ENCODE results near the gene GINS2.

Gene GINS2

DNA sequence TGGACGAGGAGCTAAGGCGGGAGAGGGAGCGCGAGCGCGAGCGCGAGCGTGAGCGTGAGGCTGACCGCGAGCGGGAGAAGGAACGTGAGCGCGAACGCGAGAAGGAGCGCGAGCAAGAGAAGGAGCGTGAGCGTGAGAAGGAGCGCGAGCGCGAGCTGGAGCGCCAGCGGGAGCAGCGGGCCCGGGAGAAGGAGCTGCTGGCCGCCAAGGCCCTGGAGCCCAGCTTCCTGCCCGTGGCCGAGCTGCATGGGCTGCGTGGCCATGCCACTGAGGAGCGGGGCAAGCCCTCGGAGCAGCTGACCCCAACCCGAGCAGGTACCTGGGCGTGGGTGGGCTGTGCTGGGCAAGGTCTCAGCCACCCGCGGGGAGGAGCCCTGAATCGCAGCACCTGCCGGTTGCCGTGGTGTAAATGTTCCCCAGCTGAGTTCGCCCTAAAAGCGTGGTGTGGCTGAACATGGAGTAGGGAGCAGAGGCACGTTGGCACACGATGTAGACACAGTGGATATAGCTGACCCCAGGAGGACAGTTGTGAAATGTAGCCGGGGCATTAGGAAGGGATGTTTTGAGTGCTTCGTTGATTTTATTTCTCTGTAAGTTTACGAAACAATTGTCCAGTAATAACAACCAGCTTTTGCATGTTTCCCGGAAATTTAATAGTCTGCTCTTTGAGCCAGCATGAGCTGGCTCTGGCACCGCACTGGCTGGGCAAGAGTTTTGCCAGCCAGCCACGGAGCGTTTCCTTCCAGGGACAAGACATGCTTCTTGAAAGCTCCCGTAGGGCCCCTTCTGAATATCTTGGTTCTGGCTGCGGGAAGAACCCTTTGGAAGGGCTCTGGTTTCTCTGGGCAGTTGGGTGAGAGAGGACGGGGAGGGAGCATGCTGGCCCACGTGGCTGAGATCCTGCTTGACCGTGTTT lies 32.1 kb downstream of the GINS2 start:
- no peaks in the 10 kb centered on the region for H3K27me3 Mint-ChIP-seq
- ATAC-seq (replicated peaks): no peak
- no peak overlapping the region for H3K27ac Mint-ChIP-seq
- H3K4me1 Mint-ChIP-seq (ENCODE audit: low read depth in 2 of 2): peaks cover 4 to 5% of the 10 kb centered on the region in 2 donors
- H3K36me3 Mint-ChIP-seq (ENCODE audit: insufficient read depth): peaks cover 48% of the 10 kb centered on the region
- no peak for DNase-seq
- H3K4me3 Mint-ChIP-seq: no peak overlapping the region
- no peaks in the 10 kb centered on the region for H3K9me3 Mint-ChIP-seq

DNA sequence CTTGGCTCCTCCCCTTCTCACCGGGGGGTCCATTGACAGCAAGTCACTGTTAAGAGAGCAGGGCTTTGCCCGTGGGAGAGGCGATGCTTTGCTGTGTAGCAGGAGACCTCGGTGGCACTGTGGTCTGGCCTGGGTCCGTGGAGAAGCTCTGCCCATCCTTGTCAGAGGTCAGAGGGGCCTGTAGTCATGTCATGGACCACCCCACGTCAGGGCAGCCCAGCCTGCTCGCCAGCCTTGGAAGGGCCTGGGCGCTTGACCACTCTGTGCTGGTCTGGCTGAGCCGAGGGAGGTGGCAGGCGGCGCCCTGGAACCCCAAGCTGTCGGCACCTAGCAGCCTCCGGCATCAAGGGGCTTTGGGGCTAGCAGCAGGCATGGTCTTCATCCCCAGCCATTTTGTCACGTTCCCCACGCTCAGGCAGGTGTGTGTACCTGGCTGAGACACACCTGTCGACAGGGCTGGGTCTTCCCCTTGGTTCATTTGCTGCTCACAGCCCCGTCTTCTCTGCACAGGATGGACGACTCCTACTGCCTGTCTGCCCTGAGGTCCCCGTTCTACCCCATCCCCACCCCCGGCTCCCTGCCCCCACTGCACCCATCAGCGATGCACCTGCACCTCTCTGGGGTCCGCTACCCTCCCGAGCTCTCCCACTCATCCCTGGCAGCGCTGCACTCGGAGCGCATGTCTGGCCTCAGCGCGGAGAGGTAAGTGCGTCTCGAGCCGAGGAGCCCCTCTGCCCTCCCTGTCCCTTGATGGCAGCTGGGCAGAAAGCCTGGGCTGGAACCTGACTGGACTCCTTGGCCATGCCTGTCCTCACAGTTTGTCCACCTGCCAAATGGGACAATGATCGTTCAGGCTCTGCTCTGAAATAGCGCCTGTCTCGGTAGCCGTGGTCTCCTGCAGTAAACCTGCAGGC lies 33.3 kb downstream of the GINS2 start:
- ATAC-seq (replicated peaks) (no peak), DNase-seq (no peak)
- Mint-ChIP-seq H3K4me3 (no peak overlapping the region), H3K27ac (peak overlapping the region in 1 of 2 donors; percentile 12), H3K36me3 (ENCODE audit: insufficient read depth) (peaks cover 44% of the 10 kb centered on the region), H3K4me1 (ENCODE audit: low read depth in 2 of 2) (peaks cover 4 to 5% of the 10 kb centered on the region in 2 donors), H3K27me3 (no peaks in the 10 kb centered on the region), H3K9me3 (no peaks in the 10 kb centered on the region)

DNA sequence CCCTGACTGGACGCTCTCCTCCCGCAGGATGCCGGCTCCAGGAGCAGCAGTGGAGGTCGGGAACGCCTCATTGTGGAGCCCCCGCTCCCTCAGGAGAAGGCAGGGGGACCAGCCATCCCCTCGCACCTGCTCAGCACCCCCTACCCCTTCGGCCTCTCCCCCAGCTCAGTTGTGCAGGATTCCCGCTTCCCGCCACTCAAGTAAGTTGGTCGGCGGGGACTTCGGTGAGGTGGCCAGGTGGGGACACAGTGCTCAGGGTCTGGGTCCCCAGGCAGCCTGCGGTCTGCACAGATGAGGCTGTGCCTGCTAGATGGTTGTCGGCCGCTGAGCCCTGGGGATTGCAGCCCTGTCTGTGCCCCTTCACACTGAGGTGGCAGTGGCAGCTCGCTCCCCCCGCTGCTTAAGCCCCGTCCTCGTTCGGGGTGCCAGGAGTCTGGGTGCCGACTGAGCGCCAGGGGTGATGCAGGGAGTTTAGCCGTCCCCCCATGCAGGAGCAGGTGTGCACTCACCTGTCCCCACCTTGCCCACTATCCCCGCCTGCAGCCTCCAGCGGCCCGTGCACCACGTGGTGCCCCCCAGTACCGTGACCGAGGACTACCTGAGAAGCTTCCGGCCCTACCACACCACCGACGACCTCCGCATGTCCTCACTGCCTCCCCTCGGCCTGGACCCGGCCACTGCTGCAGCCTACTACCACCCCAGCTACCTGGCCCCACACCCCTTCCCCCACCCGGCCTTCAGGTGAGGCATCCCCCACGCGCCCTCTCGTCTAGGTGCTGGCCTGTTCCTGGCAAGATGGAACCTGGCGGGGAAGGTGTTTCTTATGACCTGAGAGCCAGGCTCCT lies 34.3 kb downstream of the GINS2 start:
- Mint-ChIP-seq H3K27me3 (no peaks in the 10 kb centered on the region), H3K4me1 (ENCODE audit: low read depth in 2 of 2) (peaks cover 0 to 2% of the 10 kb centered on the region in 2 donors), H3K36me3 (ENCODE audit: insufficient read depth) (peaks cover 39% of the 10 kb centered on the region), H3K27ac (peak overlapping the region; percentile 35 to 49), H3K4me3 (no peak overlapping the region), H3K9me3 (no peaks in the 10 kb centered on the region)
- DNase-seq (no peak), ATAC-seq (replicated peaks) (no peak)

- Mint-ChIP-seq H3K27ac (peak overlapping the region in 1 of 2 donors; percentile 35), H3K36me3 (ENCODE audit: insufficient read depth) (peaks cover 42% of the 10 kb centered on the region), H3K27me3 (no peaks in the 10 kb centered on the region), H3K4me1 (ENCODE audit: low read depth in 2 of 2) (peaks cover 5 to 6% of the 10 kb centered on the region in 2 donors), H3K9me3 (no peaks in the 10 kb centered on the region), H3K4me3 (no peak overlapping the region)
- ATAC-seq (replicated peaks) (no peak), DNase-seq (no peak)
Observed at GRCh38 chr16:85653290-85653891, 35.4 kb downstream of the GINS2 start.

- Mint-ChIP-seq H3K36me3 (ENCODE audit: insufficient read depth) (peaks cover 46% of the 10 kb centered on the region), H3K27me3 (no peaks in the 10 kb centered on the region), H3K4me3 (no peak overlapping the region), H3K4me1 (ENCODE audit: low read depth in 2 of 2) (peaks cover 5 to 9% of the 10 kb centered on the region in 2 donors), H3K9me3 (no peaks in the 10 kb centered on the region), H3K27ac (peak overlapping the region; percentile 52 to 86)
- DNase-seq (peak in 1 of 3 experiments; percentile 22), ATAC-seq (replicated peaks) (peak; percentile 54)
Observed at GRCh38 chr16:85652431-85653221, 36.1 kb downstream of the GINS2 start.

- Mint-ChIP-seq H3K36me3 (ENCODE audit: insufficient read depth) (peaks cover 44% of the 10 kb centered on the region), H3K4me3 (no peak overlapping the region), H3K27me3 (no peaks in the 10 kb centered on the region), H3K4me1 (ENCODE audit: low read depth in 2 of 2) (peaks cover 5 to 9% of the 10 kb centered on the region in 2 donors), H3K9me3 (no peaks in the 10 kb centered on the region), H3K27ac (peak overlapping the region; percentile 52 to 86)
- DNase-seq: no peak
- no peak for ATAC-seq (replicated peaks)
Observed at GRCh38 chr16:85651629-85652430, 36.9 kb downstream of the GINS2 start.

- no peaks in the 10 kb centered on the region for H3K9me3 Mint-ChIP-seq
- no peak overlapping the region for H3K4me3 Mint-ChIP-seq
- H3K27ac Mint-ChIP-seq: no peak overlapping the region
- DNase-seq (no peak), ATAC-seq (replicated peaks) (peak; percentile 56)
- no peaks in the 10 kb centered on the region for H3K27me3 Mint-ChIP-seq
- peaks cover 8 to 9% of the 10 kb centered on the region in 2 donors for H3K4me1 Mint-ChIP-seq (ENCODE audit: low read depth in 2 of 2)
- H3K36me3 Mint-ChIP-seq (ENCODE audit: insufficient read depth): peaks cover 36% of the 10 kb centered on the region
Observed at GRCh38 chr16:85650844-85651628, 37.7 kb downstream of the GINS2 start.

- Mint-ChIP-seq H3K27ac (no peak overlapping the region), H3K4me3 (no peak overlapping the region), H3K27me3 (no peaks in the 10 kb centered on the region), H3K9me3 (no peaks in the 10 kb centered on the region), H3K36me3 (ENCODE audit: insufficient read depth) (peaks cover 34% of the 10 kb centered on the region), H3K4me1 (ENCODE audit: low read depth in 2 of 2) (peaks cover 8 to 9% of the 10 kb centered on the region in 2 donors)
- ATAC-seq (replicated peaks): no peak
- no peak for DNase-seq
Observed at GRCh38 chr16:85650135-85650843, 38.5 kb downstream of the GINS2 start.

DNA sequence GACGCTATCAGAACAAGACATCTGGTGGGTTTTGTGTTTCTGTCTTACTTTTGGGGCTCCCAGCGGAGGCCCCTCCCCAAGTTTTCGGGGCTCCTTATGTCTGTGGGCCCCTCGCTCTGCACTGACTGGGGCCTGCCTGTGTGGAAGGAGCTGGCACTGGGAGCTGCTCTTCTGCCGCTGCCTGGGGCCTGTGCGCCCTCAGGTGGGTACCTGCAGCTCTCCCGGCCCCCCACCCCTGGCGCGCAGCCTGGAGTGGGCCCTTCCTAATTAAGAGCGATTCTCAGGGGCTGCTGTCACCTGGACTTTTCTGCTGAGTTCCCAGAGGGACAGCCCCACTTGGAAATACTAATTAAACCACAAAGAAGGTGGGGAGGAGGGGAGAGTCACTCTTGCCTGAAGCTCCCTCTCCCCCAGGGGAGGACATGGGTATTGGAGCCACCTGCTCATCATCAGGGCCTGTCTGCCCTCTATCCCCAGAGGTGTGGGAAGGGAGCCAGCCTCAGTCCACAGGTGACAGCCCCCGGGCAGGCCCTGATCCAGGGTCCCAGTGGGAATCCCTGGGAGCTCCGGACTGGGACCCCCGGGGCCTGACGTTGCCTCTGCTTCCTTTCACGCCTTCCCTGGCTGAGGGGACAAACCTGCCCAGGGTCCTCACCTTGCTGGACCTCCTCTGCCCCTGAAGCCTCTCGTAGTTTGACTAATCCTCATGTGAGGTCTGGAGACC lies 39.2 kb downstream of the GINS2 start:
- H3K4me3 Mint-ChIP-seq: no peak overlapping the region
- no peaks in the 10 kb centered on the region for H3K9me3 Mint-ChIP-seq
- H3K27ac Mint-ChIP-seq: peak overlapping the region; percentile 20 to 79
- ATAC-seq (replicated peaks) (no peak), DNase-seq (no peak)
- H3K4me1 Mint-ChIP-seq (ENCODE audit: low read depth in 2 of 2): peaks cover 11 to 12% of the 10 kb centered on the region in 2 donors
- H3K36me3 Mint-ChIP-seq (ENCODE audit: insufficient read depth): peaks cover 31% of the 10 kb centered on the region
- no peaks in the 10 kb centered on the region for H3K27me3 Mint-ChIP-seq

GRCh38 chr16:85648805-85649204 lies 39.9 kb downstream of the GINS2 start:
- no peak for ATAC-seq (replicated peaks)
- Mint-ChIP-seq H3K9me3 (no peaks in the 10 kb centered on the region), H3K36me3 (ENCODE audit: insufficient read depth) (peaks cover 31% of the 10 kb centered on the region), H3K4me1 (ENCODE audit: low read depth in 2 of 2) (peaks cover 17 to 18% of the 10 kb centered on the region in 2 donors), H3K27ac (peak overlapping the region; percentile 20 to 79), H3K4me3 (no peak overlapping the region), H3K27me3 (no peaks in the 10 kb centered on the region)
- DNase-seq: no peak
